Breast epithelium (tissue), 4 donors: ENCODE measurements around the gene PC. TPM values are rescaled to one million over a fixed set of nuclear protein-coding genes. Genes with fewer than 3 reads are reported as not detected.

ENCODE experiments used
- DNase-seq, 2 donors: peaks; one replicate each; pipeline ENCODE4 v3.0.0-alpha.2; 2019; ENCODE audit warnings: low spot score in 2 of 2
- H3K27ac ChIP-seq, 2 donors: fragments of 200-600 bp; sonication (generic) in 1 of 2; one replicate each; pipeline ENCODE4 v1.5.1; 2016 to 2019; ENCODE audit warnings: mild to moderate bottlenecking in 1 of 2
- H3K27me3 ChIP-seq, 2 donors: fragments of 200-600 bp; sonication (generic) in 1 of 2; one replicate each; pipeline versions ENCODE4 v1.5.1 to v1.6.0; 2017 to 2019; ENCODE audit warnings: control low read depth in 1 of 2, mild to moderate bottlenecking in 1 of 2
- H3K36me3 ChIP-seq: fragments of 200-600 bp; one replicate; pipeline ENCODE4 v1.5.1; 2019
- H3K4me1 ChIP-seq, 2 donors: fragments of 200-600 bp; sonication (generic); one replicate each; pipeline ENCODE4 v1.5.1; 2016 to 2019; ENCODE audit warnings: control low read depth in 1 of 2
- H3K4me3 ChIP-seq, 3 donors: fragments of 200-600 bp; sonication (generic); 1 replicate in 2 of 3; 2 replicates in 1 of 3; pipeline ENCODE4 v1.5.1; 2016 to 2019; ENCODE audit warnings: mild to moderate bottlenecking in 3 of 3, moderate library complexity in 2 of 3
- H3K9me3 ChIP-seq, 2 donors: fragments of 200-600 bp; sonication (generic) in 1 of 2; one replicate each; pipeline ENCODE4 v1.5.1; 2016 to 2019; ENCODE audit warnings: control low read depth in 1 of 2
- POLR2A ChIP-seq: fragments of 450-650 bp; IDR thresholded peaks from one replicate; pipeline ENCODE4 v1.6.1; 2016; ENCODE audit warnings: antibody characterized with exemption, mild to moderate bottlenecking, moderate library complexity
- POLR2AphosphoS5 ChIP-seq, 3 donors: sonication (generic); formaldehyde crosslinking; IDR thresholded peaks; one replicate each; pipeline ENCODE4 v1.6.1; 2017; ENCODE audit warnings: antibody characterized with exemption in 3 of 3
- intact Hi-C: fragments of 100-400 bp; cut with DNase I; formaldehyde crosslinking; loops from one replicate; pipeline ENCODE4 v1.15.1; 2023; ENCODE audit warnings: low total_unique reads
- total RNA-seq, 3 donors: library from RNA; depleted of rRNA; stranded (reverse); fragments of >200 nt; gene quantifications; one replicate each; pipeline ENCODE4 v1.1.0, GENCODE V29; 2016
- TF ChIP-seq, protein P1 (sequence below), 3 donors: fragments of 450-650 bp; IDR thresholded peaks; one replicate each; pipeline ENCODE4 v1.5.1; 2016 to 2017; ENCODE audit warnings: antibody characterized with exemption in 3 of 3, mild to moderate bottlenecking in 3 of 3, moderate library complexity in 3 of 3

PC gene
- total RNA-seq, 3 donors from 2014 or later = 35.4 to 137 (median 50.2) TPM

DNA sequence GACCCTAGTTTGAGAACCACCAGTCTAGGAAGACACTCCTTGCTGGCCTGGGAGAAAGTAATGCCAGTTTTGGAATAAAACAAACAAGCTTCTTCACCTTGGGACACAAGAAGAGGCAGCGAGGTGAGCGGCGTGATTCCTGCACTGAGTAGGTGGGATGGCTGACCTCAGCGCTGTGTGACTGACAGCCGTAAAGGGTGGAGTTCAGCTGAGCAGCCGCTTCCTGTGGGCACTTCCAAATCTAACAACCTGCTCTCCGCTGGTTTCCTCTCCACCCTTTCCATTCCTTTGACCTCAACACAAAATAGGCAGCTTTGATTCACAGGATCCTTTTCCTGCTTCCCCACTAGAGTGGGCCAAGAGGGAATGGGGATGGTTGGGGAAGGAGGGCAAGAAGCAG lies 45.8 kb downstream of the PC start:
- DNase-seq = no peak
- no peaks in the 10 kb centered on the region for H3K27me3 ChIP-seq
- no peaks in the 10 kb centered on the region for H3K9me3 ChIP-seq
- no peaks in the 10 kb centered on the region for H3K4me1 ChIP-seq
- peak overlapping the region in 1 of 2 donors; percentile 68 for H3K27ac ChIP-seq
- no peak for TF ChIP-seq POLR2A
- TF ChIP-seq, protein P1, sequence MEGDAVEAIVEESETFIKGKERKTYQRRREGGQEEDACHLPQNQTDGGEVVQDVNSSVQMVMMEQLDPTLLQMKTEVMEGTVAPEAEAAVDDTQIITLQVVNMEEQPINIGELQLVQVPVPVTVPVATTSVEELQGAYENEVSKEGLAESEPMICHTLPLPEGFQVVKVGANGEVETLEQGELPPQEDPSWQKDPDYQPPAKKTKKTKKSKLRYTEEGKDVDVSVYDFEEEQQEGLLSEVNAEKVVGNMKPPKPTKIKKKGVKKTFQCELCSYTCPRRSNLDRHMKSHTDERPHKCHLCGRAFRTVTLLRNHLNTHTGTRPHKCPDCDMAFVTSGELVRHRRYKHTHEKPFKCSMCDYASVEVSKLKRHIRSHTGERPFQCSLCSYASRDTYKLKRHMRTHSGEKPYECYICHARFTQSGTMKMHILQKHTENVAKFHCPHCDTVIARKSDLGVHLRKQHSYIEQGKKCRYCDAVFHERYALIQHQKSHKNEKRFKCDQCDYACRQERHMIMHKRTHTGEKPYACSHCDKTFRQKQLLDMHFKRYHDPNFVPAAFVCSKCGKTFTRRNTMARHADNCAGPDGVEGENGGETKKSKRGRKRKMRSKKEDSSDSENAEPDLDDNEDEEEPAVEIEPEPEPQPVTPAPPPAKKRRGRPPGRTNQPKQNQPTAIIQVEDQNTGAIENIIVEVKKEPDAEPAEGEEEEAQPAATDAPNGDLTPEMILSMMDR (IDR thresholded peaks at IDR 0.05) = no peak
- no peak for TF ChIP-seq POLR2AphosphoS5 (IDR thresholded peaks at IDR 0.05)
- intact Hi-C loops = no loop called here
- no peaks in the 10 kb centered on the region for H3K36me3 ChIP-seq
- H3K4me3 ChIP-seq = no peak overlapping the region

DNA sequence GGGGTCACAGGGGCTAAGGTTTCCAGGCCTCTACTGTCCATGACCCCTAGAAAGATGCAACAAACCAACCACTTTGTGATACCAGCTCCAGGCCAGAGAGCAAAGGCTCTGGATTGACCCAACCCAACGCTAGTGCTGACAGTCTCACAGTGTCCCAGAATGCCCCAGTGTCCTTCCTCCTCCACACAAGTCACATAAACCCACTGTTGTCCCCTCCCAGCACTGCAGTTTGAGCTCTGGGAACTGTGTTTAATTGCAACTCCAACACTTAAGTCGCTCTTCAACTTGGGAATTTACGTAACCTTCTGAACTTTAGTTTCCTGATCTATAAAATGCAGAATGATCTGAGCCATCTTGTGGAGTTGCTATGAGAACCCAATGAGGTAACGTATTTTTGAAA lies 47.5 kb downstream of the PC start:
- Histone ChIP-seq H3K36me3 (no peaks in the 10 kb centered on the region), H3K27ac (no peak overlapping the region), H3K27me3 (no peaks in the 10 kb centered on the region), H3K9me3 (no peaks in the 10 kb centered on the region), H3K4me3 (no peak overlapping the region), H3K4me1 (no peaks in the 10 kb centered on the region)
- intact Hi-C loops = no loop called here
- no peak for DNase-seq
- TF ChIP-seq POLR2A (no peak), POLR2AphosphoS5 (IDR thresholded peaks at IDR 0.05) (no peak)
- TF ChIP-seq, protein P1 (IDR thresholded peaks at IDR 0.05) = no peak

DNA sequence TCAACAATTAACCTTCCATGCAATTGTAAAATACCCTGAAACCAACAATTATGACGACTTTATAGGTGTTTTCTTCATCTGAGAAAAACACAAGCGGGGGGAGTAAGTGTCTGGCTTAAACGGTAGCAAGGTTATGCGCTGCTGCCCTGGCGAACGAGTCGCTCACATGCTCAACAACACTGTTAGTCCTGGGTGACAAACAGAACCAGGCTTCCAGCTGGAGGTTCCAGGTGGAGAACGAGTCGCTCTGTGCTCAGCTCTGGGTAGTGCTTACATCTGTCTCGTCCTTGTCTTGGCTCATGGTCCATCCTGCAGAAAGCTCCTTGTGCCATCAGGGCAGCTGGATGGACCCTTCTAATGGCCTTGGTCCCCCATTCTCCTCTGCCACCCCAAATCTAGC lies 48.2 kb downstream of the PC start:
- Histone ChIP-seq H3K27ac (no peak overlapping the region), H3K4me3 (no peak overlapping the region), H3K4me1 (no peaks in the 10 kb centered on the region), H3K36me3 (no peaks in the 10 kb centered on the region), H3K9me3 (no peaks in the 10 kb centered on the region), H3K27me3 (no peaks in the 10 kb centered on the region)
- intact Hi-C loops = no loop called here
- no peak for DNase-seq
- no peak for TF ChIP-seq POLR2AphosphoS5 (IDR thresholded peaks at IDR 0.05)
- TF ChIP-seq POLR2A = no peak
- TF ChIP-seq, protein P1 (IDR thresholded peaks at IDR 0.05) = no peak

GRCh38 chr11:66909181-66909580 lies 49.0 kb downstream of the PC start:
- DNase-seq = no peak
- Histone ChIP-seq H3K27ac (no peak overlapping the region), H3K4me1 (no peaks in the 10 kb centered on the region), H3K4me3 (no peak overlapping the region), H3K36me3 (no peaks in the 10 kb centered on the region), H3K27me3 (no peaks in the 10 kb centered on the region), H3K9me3 (no peaks in the 10 kb centered on the region)
- TF ChIP-seq POLR2AphosphoS5 (IDR thresholded peaks at IDR 0.05) = no peak
- TF ChIP-seq, protein P1 (IDR thresholded peaks at IDR 0.05) = no peak
- TF ChIP-seq POLR2A = no peak
- intact Hi-C loops = no loop called here

GRCh38 chr11:66907751-66908630 lies 50.2 kb downstream of the PC start:
- Histone ChIP-seq H3K9me3 (no peaks in the 10 kb centered on the region), H3K27ac (peak overlapping the region; percentile 52 to 76), H3K4me3 (no peak overlapping the region), H3K27me3 (no peaks in the 10 kb centered on the region), H3K4me1 (no peaks in the 10 kb centered on the region), H3K36me3 (no peaks in the 10 kb centered on the region)
- no peak for TF ChIP-seq POLR2AphosphoS5 (IDR thresholded peaks at IDR 0.05)
- TF ChIP-seq, protein P1 (IDR thresholded peaks at IDR 0.05) = no peak
- TF ChIP-seq POLR2A = no peak
- DNase-seq = no peak
- intact Hi-C loops = no loop called here
